H9 (cell line): Measurements from ENCODE around the gene CASQ2. TPM values are rescaled to one million over a fixed set of nuclear protein-coding genes. Genes with fewer than 3 reads are reported as not detected.

Source experiments
- DNase-seq: peaks from one replicate; pipeline ENCODE4 v3.0.0-alpha.2; 2017
- H2AFZ ChIP-seq: one replicate; pipeline ENCODE4 v1.6.1; 2013; ENCODE audit warnings: mild to moderate bottlenecking, low read length, control low read depth, moderate library complexity
- H2AK5ac ChIP-seq: 2 replicates; pipeline ENCODE4 v1.6.1; 2013; ENCODE audit warnings: low read length, control low read depth, mixed read lengths; ENCODE audit not compliant: insufficient read length
- H2BK120ac ChIP-seq: one replicate; pipeline ENCODE4 v1.6.1; 2013; ENCODE audit warnings: low read depth, mild to moderate bottlenecking, low read length, control low read depth, inconsistent platforms; ENCODE audit not compliant: poor library complexity, severe bottlenecking
- H2BK12ac ChIP-seq: 2 replicates; pipeline ENCODE4 v1.6.1; 2013; ENCODE audit warnings: low read length, control low read depth, mixed read lengths, low read depth; ENCODE audit not compliant: insufficient read length
- H2BK15ac ChIP-seq: 2 replicates; pipeline ENCODE4 v1.6.1; 2013; ENCODE audit warnings: low read depth, low read length, control low read depth
- H2BK20ac ChIP-seq: one replicate; pipeline ENCODE4 v1.6.1; 2013; ENCODE audit warnings: low read depth, mild to moderate bottlenecking, low read length, control low read depth, inconsistent platforms; ENCODE audit not compliant: poor library complexity, severe bottlenecking
- H2BK5ac ChIP-seq: 2 replicates; pipeline ENCODE4 v1.6.1; 2013; ENCODE audit warnings: low read length, control low read depth, mixed read lengths; ENCODE audit not compliant: insufficient read length
- H3K14ac ChIP-seq: 2 replicates; pipeline ENCODE4 v1.6.1; 2013; ENCODE audit warnings: low read length, control low read depth; ENCODE audit not compliant: insufficient read depth
- H3K18ac ChIP-seq: 2 replicates; pipeline ENCODE4 v1.6.1; 2013; ENCODE audit warnings: low read depth, mild to moderate bottlenecking, mixed read lengths, low read length, control low read depth; ENCODE audit not compliant: insufficient read length
- H3K23ac ChIP-seq: 2 replicates; pipeline ENCODE4 v1.6.1; 2013; ENCODE audit warnings: low read length, control low read depth, mixed read lengths, low read depth; ENCODE audit not compliant: insufficient read length
- H3K23me2 ChIP-seq: 2 replicates; pipeline ENCODE4 v1.6.1; 2013; ENCODE audit warnings: low read depth, mild to moderate bottlenecking, mixed read lengths, low read length, control low read depth; ENCODE audit not compliant: insufficient read length, poor library complexity, severe bottlenecking
- H3K27ac ChIP-seq: 2 replicates; pipeline ENCODE4 v1.5.1; 2013; ENCODE audit warnings: low read length, control low read depth, mixed read lengths, low read depth; ENCODE audit not compliant: insufficient read length
- H3K27me3 ChIP-seq: 2 replicates; pipeline ENCODE4 v1.6.1; 2013; ENCODE audit warnings: low read length, control low read depth, inconsistent platforms; ENCODE audit not compliant: insufficient read depth
- H3K4ac ChIP-seq: 2 replicates; pipeline ENCODE4 v1.6.1; 2013; ENCODE audit warnings: low read depth, mild to moderate bottlenecking, control low read depth, inconsistent platforms, low read length, moderate library complexity
- H3K4me1 ChIP-seq: 2 replicates; pipeline ENCODE4 v1.6.1; 2013; ENCODE audit warnings: low read length, control low read depth, inconsistent platforms; ENCODE audit not compliant: insufficient read depth
- H3K4me2 ChIP-seq: 2 replicates; pipeline ENCODE4 v1.6.1; 2013; ENCODE audit warnings: low read length, control low read depth, mixed read lengths; ENCODE audit not compliant: insufficient read length, insufficient read depth
- H3K56ac ChIP-seq: 2 replicates; pipeline ENCODE4 v1.6.1; 2013; ENCODE audit warnings: low read depth, mild to moderate bottlenecking, mixed read lengths, low read length, control low read depth; ENCODE audit not compliant: insufficient read length
- H3K79me1 ChIP-seq: 2 replicates; pipeline ENCODE4 v1.6.1; 2013; ENCODE audit warnings: low read depth, mild to moderate bottlenecking, moderate library complexity, low read length, control low read depth, inconsistent platforms; ENCODE audit not compliant: insufficient read depth, poor library complexity, severe bottlenecking
- H3K79me2 ChIP-seq: 2 replicates; pipeline ENCODE4 v1.6.1; 2013; ENCODE audit warnings: low read length, control low read depth, inconsistent platforms; ENCODE audit not compliant: insufficient read depth
- H3K9ac ChIP-seq: 2 replicates; pipeline ENCODE4 v1.6.1; 2013; ENCODE audit warnings: low read length, control low read depth, mixed read lengths; ENCODE audit not compliant: insufficient read length; ENCODE audit errors: extremely low read depth
- H3K9me3 ChIP-seq: one replicate; pipeline ENCODE4 v1.6.1; 2013; ENCODE audit warnings: low read depth, low read length, inconsistent platforms; ENCODE audit not compliant: control insufficient read depth
- H3T11ph ChIP-seq: one replicate; pipeline ENCODE4 v1.6.1; 2013; ENCODE audit warnings: mild to moderate bottlenecking, low read length, control low read depth, inconsistent platforms
- H4K20me1 ChIP-seq: one replicate; pipeline ENCODE4 v1.6.1; 2013; ENCODE audit not compliant: control insufficient read depth, insufficient read length, insufficient read depth
- H4K5ac ChIP-seq: 2 replicates; pipeline ENCODE4 v1.6.1; 2013; ENCODE audit warnings: low read depth, mild to moderate bottlenecking, mixed read lengths, low read length, control low read depth; ENCODE audit not compliant: insufficient read length
- H4K8ac ChIP-seq: replicated peaks from 2 replicates; pipeline ENCODE4 v1.6.1; 2013; ENCODE audit warnings: low read length, control low read depth, mixed read lengths, low read depth; ENCODE audit not compliant: insufficient read length
- H4K91ac ChIP-seq: 2 replicates; pipeline ENCODE4 v1.6.1; 2013; ENCODE audit warnings: low read depth, mild to moderate bottlenecking, moderate library complexity, mixed read lengths, low read length, control low read depth; ENCODE audit not compliant: insufficient read length
- H3K27ac Mint-ChIP-seq, 3 experiments: 2 replicates in 2 of 3; 3 replicates in 1 of 3; pipeline ENCODE4 v1.8.0; 2020 to 2021; ENCODE audit warnings: mixed read lengths in 3 of 3, mild to moderate bottlenecking in 1 of 3, moderate library complexity in 1 of 3
- H3K27me3 Mint-ChIP-seq: 2 replicates; pipeline ENCODE4 v1.8.0; 2021; ENCODE audit warnings: low read depth, mild to moderate bottlenecking, moderate library complexity, mixed read lengths
- H3K36me3 Mint-ChIP-seq, 3 experiments: 2 replicates in 2 of 3; 3 replicates in 1 of 3; pipeline ENCODE4 v1.8.0; 2020 to 2021; ENCODE audit warnings: low read depth in 3 of 3, mixed read lengths in 3 of 3; ENCODE audit not compliant: insufficient read depth in 1 of 3
- H3K4me1 Mint-ChIP-seq, 2 experiments: 2 replicates each; pipeline ENCODE4 v1.8.0; 2020; ENCODE audit warnings: mixed read lengths in 2 of 2
- H3K4me3 Mint-ChIP-seq, 2 experiments: 2 replicates in 1 of 2; 3 replicates in 1 of 2; pipeline ENCODE4 v1.8.0; 2020 to 2021; ENCODE audit warnings: mild to moderate bottlenecking in 2 of 2, mixed read lengths in 2 of 2, moderate library complexity in 1 of 2
- H3K9me3 Mint-ChIP-seq, 2 experiments: 2 replicates in 1 of 2; 3 replicates in 1 of 2; pipeline ENCODE4 v1.8.0; 2020; ENCODE audit warnings: mild to moderate bottlenecking in 2 of 2, mixed read lengths in 2 of 2, moderate library complexity in 1 of 2
- WGBS: extraction: QIAGEN DNeasy Blood & Tissue Kit; methylation state at CpG from one replicate; pipeline ENCODE4 v1.1.7; 2013; ENCODE audit warnings: missing lambda C conversion rate, low lambda C conversion rate, mixed read lengths; ENCODE audit not compliant: insufficient read length; ENCODE audit errors: extremely low coverage; 5-methylcytosine and 5-hydroxymethylcytosine counted together
- total RNA-seq: library from RNA; stranded (reverse); gene quantifications from 2 replicates; pipeline ENCODE4 v1.2.1, GENCODE V29; 2021
- TF ChIP-seq, protein P1 (sequence below): fragments of 200-600 bp; sonication (generic); conservative IDR thresholded peaks from 3 replicates; pipeline ENCODE4 v1.8.0; 2021; ENCODE audit warnings: antibody characterized with exemption, mild to moderate bottlenecking

Gene CASQ2
- total RNA-seq, 1 experiment from 2014 or later: not detected

DNA sequence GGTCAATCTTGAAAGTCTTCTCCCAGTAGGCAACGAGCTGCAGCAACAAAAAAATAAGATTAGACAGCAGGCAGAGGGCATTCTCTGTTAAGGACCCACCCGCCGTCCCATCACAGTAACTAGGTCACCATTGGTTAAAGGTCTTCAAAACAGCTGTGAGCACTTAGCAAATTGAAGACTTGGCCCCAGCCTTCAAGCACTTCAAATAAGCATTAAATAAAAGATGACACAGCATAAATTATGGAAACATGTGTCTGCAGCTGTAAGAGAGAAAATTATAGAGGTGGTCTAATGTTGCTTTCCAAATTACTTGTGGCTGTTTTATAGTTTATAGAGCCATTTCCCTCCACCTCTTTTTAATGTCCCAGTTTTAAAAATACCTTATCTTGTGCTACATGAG is 65.6 kb downstream of the CASQ2 start:
- DNase-seq: no peak
- Histone ChIP-seq H3T11ph (no peak overlapping the region), H3K27me3 (no peaks in the 10 kb centered on the region), H2BK5ac (no peak overlapping the region), H4K20me1 (no peaks in the 10 kb centered on the region), H2BK15ac (no peak overlapping the region), H2AK5ac (no peak overlapping the region), H3K79me1 (no peaks in the 10 kb centered on the region), H3K23ac (no peak overlapping the region), H2BK12ac (no peak overlapping the region), H3K9me3 (no peaks in the 10 kb centered on the region), H3K9ac (no peak overlapping the region), H3K4me2 (no peak overlapping the region), H3K4ac (no peak overlapping the region), H3K14ac (no peak overlapping the region), H2BK120ac (no peak overlapping the region), H3K56ac (no peak overlapping the region), H3K23me2 (no peaks in the 10 kb centered on the region), H2BK20ac (no peak overlapping the region), H3K79me2 (no peaks in the 10 kb centered on the region), H4K5ac (no peak overlapping the region), H2AFZ (no peak overlapping the region), H3K18ac (no peak overlapping the region), H4K8ac (no peak overlapping the region), H3K4me1 (no peaks in the 10 kb centered on the region), H3K27ac (no peak overlapping the region), H4K91ac (no peak overlapping the region)
- no peaks in the 10 kb centered on the region for H3K36me3 Mint-ChIP-seq
- peaks cover 2% of the 10 kb centered on the region for H3K27me3 Mint-ChIP-seq
- H3K4me1 Mint-ChIP-seq: peaks cover 2 to 3% of the 10 kb centered on the region in 2 experiments
- H3K27ac Mint-ChIP-seq: no peak overlapping the region
- no peak overlapping the region for H3K4me3 Mint-ChIP-seq
- no peaks in the 10 kb centered on the region for H3K9me3 Mint-ChIP-seq
- TF ChIP-seq, protein P1, sequence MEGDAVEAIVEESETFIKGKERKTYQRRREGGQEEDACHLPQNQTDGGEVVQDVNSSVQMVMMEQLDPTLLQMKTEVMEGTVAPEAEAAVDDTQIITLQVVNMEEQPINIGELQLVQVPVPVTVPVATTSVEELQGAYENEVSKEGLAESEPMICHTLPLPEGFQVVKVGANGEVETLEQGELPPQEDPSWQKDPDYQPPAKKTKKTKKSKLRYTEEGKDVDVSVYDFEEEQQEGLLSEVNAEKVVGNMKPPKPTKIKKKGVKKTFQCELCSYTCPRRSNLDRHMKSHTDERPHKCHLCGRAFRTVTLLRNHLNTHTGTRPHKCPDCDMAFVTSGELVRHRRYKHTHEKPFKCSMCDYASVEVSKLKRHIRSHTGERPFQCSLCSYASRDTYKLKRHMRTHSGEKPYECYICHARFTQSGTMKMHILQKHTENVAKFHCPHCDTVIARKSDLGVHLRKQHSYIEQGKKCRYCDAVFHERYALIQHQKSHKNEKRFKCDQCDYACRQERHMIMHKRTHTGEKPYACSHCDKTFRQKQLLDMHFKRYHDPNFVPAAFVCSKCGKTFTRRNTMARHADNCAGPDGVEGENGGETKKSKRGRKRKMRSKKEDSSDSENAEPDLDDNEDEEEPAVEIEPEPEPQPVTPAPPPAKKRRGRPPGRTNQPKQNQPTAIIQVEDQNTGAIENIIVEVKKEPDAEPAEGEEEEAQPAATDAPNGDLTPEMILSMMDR: no peak
- no CpG with 5 or more reads among the region's 3 CpGs for WGBS
